Activated T-helper 1 cell treated with anti-CD3 and anti-CD28 coated beads, Interleukin-12 subunit alpha, Interleukin-12 subunit beta, Interleukin-2, Interleukin-4 antibody, amounts not matched to agents 30 ng/mL and 10 ng/mL and 1 ng/mL, durations not matched to agents 14 hours and 24 hours and 36 hours (primary cell): ENCODE data around the gene HES5. TPM values are rescaled to one million over a fixed set of nuclear protein-coding genes. Genes with fewer than 3 reads are reported as not detected.

Experiments
- DNase-seq: peaks from one replicate; pipeline ENCODE4 v3.0.0; 2021; ENCODE audit warnings: low spot score
- H3K27ac Mint-ChIP-seq: one replicate; pipeline ENCODE4 v1.8.0; 2021; ENCODE audit warnings: mild to moderate bottlenecking, mixed read lengths
- H3K27me3 Mint-ChIP-seq: one replicate; pipeline ENCODE4 v1.8.0; 2022; ENCODE audit warnings: mild to moderate bottlenecking, moderate library complexity, mixed read lengths; ENCODE audit not compliant: insufficient read depth
- H3K36me3 Mint-ChIP-seq: one replicate; pipeline ENCODE4 v1.8.0; 2021; ENCODE audit warnings: low read depth, mixed read lengths
- H3K4me1 Mint-ChIP-seq: one replicate; pipeline ENCODE4 v1.8.0; 2021; ENCODE audit warnings: low read depth, mixed read lengths
- H3K4me3 Mint-ChIP-seq: one replicate; pipeline ENCODE4 v1.8.0; 2021; ENCODE audit warnings: mild to moderate bottlenecking, moderate library complexity, mixed read lengths
- H3K9me3 Mint-ChIP-seq: one replicate; pipeline ENCODE4 v1.8.0; 2021; ENCODE audit warnings: mixed read lengths
- intact Hi-C: fragments of 100-400 bp; cut with micrococcal nuclease; formaldehyde crosslinking; loops from one replicate; pipeline ENCODE4 v1.15.1; 2024
- total RNA-seq: library from RNA; stranded (reverse); gene quantifications from 2 replicates; pipeline ENCODE4 v1.2.3, GENCODE V29; 2022

Gene HES5
- total RNA-seq, 1 donor from 2014 or later, result not detected

DNA sequence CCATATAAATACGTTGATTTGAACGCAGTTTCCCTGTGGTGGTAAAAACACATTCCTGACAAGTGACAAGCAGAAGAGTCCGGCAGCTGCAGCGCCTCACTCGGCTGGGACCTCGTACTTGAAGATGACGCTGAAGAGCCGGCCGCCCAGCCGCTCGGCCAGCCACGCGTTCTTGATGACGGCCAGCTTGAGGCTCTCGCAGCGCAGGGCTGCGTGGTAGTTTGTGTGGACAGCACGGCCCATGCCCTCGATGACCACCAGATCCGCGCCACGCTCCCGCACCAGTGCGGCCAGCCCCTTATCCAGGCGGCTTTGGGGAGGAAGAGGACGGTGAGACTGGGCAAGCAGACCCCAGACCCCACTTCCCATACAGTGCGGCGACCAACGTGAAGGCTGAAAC lies 21.3 kb downstream of the HES5 start:
- H3K4me1 Mint-ChIP-seq, result no peaks in the 10 kb centered on the region
- no peak overlapping the region for H3K27ac Mint-ChIP-seq
- no peak overlapping the region for H3K4me3 Mint-ChIP-seq
- H3K27me3 Mint-ChIP-seq, result no peaks in the 10 kb centered on the region
- H3K9me3 Mint-ChIP-seq, result no peaks in the 10 kb centered on the region
- intact Hi-C loops, result no loop called here
- no peak for DNase-seq
- H3K36me3 Mint-ChIP-seq, result peaks cover 6% of the 10 kb centered on the region

DNA sequence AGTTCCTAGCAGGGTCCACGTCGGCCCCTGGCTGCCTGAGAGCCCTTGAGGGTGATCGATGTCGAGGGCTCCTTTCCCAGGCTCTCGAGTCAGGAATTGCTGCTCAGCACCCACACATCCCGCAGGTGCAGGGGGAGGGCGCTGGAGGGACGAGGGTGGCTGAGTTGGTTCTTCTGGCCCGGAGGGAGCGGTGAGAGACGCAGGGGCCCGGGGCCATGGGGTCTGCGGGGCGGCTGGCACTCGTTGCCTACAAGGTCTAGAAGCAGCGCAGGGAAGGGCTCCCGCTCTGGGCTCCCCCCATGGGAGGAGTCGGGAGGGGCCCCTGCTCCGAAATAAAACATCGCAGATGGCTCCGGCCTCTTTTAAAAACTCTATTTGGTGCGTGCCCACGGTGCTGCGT lies 21.9 kb downstream of the HES5 start:
- DNase-seq, result no peak
- H3K9me3 Mint-ChIP-seq, result no peaks in the 10 kb centered on the region
- H3K4me3 Mint-ChIP-seq, result no peak overlapping the region
- intact Hi-C loops, result no loop called here
- H3K36me3 Mint-ChIP-seq, result peaks cover 6% of the 10 kb centered on the region
- H3K27me3 Mint-ChIP-seq, result no peaks in the 10 kb centered on the region
- H3K4me1 Mint-ChIP-seq, result no peaks in the 10 kb centered on the region
- no peak overlapping the region for H3K27ac Mint-ChIP-seq

DNA sequence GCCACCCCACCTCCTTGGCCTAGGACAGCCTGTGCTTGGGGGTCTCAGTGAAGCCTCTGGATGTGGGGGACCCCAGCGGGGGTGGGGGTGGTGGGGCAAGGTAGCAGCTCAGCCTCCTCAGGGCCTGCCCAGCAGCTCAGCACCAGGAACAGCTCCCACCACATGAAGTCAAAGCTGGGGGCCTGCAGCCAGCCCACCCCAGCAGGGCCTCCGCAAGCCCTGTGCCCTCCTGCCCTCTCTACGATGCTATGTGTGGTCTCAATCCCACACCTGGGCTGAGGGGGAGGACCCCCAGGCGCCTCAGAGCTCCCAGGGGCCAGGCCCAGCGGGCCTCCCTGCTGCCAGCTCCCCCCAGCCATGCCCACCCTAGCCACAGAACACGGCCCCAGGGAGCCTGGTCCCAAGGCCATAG lies 22.3 kb downstream of the HES5 start:
- intact Hi-C loops, result no loop called here
- no peaks in the 10 kb centered on the region for H3K27me3 Mint-ChIP-seq
- no peaks in the 10 kb centered on the region for H3K4me1 Mint-ChIP-seq
- H3K9me3 Mint-ChIP-seq, result no peaks in the 10 kb centered on the region
- peaks cover 6% of the 10 kb centered on the region for H3K36me3 Mint-ChIP-seq
- H3K4me3 Mint-ChIP-seq, result no peak overlapping the region
- DNase-seq, result no peak
- H3K27ac Mint-ChIP-seq, result no peak overlapping the region

DNA sequence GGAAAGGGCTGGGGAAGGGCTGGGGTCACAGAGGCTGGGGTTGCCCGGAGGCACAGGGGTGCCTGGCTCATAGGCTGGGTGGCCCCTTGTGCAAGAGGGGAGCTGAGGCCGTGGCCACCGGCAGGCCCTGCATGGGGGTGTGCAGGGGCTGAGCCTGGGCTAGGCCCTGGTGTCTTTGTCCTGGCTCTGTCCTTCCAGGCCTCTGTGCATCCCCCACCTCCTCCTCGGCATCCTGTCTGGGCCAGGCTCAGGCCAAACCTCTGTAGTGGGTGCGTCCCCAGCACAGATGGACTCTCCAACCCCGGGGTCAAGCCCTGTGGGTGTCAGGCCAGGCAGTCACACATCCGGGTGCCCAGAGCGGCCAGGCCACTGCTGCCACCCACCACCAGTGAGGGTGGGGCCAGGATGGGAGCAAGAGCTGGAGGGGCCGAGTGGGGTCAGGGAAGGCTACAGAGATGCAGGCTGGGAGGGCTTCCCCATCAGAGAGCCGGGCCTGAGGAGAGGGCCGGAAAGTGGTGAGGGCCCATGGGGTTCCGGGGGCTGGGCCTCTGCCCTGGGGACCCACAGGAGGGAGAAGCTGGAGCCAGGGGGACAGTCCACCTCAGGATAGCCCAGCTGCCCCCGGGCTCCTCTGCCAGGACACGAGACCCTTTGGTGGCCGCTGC lies 23.0 kb downstream of the HES5 start:
- intact Hi-C loops, result no loop called here
- H3K36me3 Mint-ChIP-seq, result peaks cover 6% of the 10 kb centered on the region
- no peaks in the 10 kb centered on the region for H3K9me3 Mint-ChIP-seq

DNA sequence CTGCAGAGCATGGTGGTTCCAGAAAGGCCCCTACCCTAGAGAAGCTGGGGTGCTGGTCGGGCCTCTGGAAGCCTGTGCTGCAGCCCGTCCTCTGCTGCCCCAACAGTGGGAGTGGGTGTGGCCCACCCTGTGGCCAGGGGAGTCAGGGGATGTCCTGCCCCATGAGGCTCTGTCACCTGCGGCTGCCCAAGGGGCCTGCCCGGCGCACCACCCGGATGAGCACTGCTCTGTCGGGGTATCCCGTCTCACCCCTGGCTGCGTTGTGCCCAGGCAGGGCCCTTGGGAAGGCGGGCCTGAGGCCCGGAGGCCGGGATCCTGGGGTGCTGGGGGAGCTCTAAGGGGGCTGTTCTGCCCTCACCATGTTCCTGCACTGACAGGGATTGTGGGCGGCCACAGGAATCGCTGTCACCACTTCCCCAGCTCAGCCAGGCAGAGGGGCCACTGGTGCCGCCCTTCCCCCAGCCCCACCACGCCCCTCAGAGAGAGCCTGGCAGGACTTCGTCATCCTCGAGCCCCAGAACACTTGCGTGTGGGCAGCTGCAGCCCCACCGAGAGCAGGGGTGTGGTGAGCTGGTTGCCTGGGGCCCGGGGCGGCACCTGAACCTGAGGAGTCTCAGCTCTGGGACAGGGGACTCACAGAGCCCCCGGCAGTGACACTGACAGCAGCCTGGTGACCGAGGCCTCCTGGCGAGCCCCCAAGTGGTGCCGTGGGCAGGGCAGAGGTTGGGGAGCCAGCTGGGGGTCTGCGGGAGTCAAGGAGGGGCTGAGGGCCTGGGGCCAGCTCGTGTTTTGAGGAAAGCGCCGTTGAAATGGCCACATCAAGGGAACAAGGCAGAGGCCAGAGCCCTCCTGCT lies 23.8 kb downstream of the HES5 start:
- H3K27me3 Mint-ChIP-seq, result no peaks in the 10 kb centered on the region
- H3K27ac Mint-ChIP-seq, result no peak overlapping the region
- H3K36me3 Mint-ChIP-seq, result peaks cover under 1% of the 10 kb centered on the region
- DNase-seq, result no peak
- no peak overlapping the region for H3K4me3 Mint-ChIP-seq
- no peaks in the 10 kb centered on the region for H3K4me1 Mint-ChIP-seq
- no peaks in the 10 kb centered on the region for H3K9me3 Mint-ChIP-seq
- intact Hi-C loops, result no loop called here

More for the DNA sequence above, 23.0 kb downstream of the HES5 start:
- Mint-ChIP-seq H3K4me1 (no peaks in the 10 kb centered on the region), H3K27ac (no peak overlapping the region), H3K27me3 (no peaks in the 10 kb centered on the region), H3K4me3 (no peak overlapping the region)
- DNase-seq, result no peak

DNA sequence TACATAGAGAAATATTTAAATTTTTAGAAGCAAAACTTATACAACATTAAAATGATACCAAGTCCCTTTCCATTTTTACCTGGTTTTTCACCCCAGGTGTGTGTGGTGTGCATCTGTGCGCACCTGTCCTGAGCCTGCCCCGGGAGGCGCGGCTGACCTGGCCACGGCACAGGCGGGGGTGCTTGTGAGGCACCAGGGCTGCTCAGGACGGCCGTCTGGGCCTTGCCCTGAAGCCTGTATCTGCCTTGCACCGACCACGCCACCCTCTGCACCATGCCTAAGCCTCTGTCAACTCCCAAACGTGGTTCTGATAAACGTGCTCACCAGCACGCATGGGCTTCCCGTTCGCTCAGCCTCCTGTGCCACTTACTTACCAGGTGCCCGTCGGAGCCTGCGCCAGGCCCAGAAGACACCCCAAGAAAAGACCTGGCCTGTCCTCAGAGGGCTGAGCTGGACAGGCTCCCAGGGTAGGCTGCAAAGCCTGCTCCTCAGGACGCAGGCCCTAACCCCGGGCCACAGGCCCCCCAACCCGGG lies 24.5 kb downstream of the HES5 start:
- H3K4me3 Mint-ChIP-seq, result no peak overlapping the region
- no peak overlapping the region for H3K27ac Mint-ChIP-seq
- intact Hi-C loops, result no loop called here
- no peaks in the 10 kb centered on the region for H3K27me3 Mint-ChIP-seq
- H3K9me3 Mint-ChIP-seq, result no peaks in the 10 kb centered on the region
- peaks cover under 1% of the 10 kb centered on the region for H3K4me1 Mint-ChIP-seq
- no peak for DNase-seq
- H3K36me3 Mint-ChIP-seq, result no peaks in the 10 kb centered on the region

DNA sequence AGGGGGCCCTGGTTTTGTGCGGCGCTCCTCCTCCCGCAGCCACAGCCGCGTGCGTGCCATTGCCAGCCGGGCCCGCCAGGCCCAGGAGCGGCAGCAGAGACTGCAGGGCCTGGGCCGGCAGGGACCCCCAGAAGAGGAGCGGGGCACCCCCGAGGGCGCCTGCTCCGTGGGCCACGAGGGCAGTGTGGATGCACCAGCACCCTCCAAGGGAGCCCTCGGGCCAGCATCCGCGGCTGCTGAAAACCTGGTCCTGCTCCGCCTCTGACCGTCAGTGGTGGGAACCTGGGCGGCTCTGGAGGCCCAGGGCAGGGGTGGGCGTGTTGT lies 25.2 kb downstream of the HES5 start:
- no peaks in the 10 kb centered on the region for H3K27me3 Mint-ChIP-seq
- H3K27ac Mint-ChIP-seq, result no peak overlapping the region
- no peak for DNase-seq
- H3K4me3 Mint-ChIP-seq, result no peak overlapping the region
- peaks cover 5% of the 10 kb centered on the region for H3K4me1 Mint-ChIP-seq
- H3K9me3 Mint-ChIP-seq, result no peaks in the 10 kb centered on the region
- intact Hi-C loops, result no loop called here
- no peaks in the 10 kb centered on the region for H3K36me3 Mint-ChIP-seq

DNA sequence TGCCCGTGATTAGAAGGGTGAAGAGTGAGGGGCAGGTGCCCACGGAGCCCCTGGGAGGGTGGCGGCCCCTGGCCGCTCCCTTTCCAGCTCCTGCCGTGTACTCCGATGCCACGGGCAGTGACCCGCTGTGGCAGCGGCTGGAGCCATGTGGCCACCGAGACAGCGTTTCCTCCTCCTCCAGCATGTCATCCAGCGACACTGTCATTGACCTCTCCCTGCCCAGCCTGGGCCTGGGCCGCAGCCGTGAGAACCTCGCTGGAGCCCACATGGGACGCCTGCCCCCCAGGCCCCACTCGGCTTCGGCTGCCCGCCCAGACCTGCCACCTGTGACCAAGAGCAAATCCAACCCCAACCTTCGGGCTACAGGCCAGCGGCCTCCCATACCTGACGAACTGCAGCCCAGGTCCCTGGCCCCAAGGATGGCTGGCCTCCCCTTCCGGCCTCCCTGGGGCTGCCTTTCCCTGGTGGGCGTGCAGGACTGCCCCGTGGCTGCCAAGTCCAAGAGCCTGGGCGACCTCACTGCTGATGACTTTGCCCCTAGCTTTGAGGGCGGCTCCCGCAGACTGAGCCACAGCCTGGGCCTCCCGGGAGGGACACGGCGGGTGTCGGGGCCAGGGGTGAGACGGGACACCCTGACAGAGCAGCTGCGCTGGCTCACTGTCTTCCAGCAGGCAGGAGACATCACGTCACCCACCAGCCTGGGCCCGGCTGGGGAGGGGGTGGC lies 25.7 kb downstream of the HES5 start:
- no peaks in the 10 kb centered on the region for H3K36me3 Mint-ChIP-seq
- intact Hi-C loops, result no loop called here
- no peak overlapping the region for H3K4me3 Mint-ChIP-seq
- H3K27ac Mint-ChIP-seq, result no peak overlapping the region
- H3K9me3 Mint-ChIP-seq, result no peaks in the 10 kb centered on the region
- H3K27me3 Mint-ChIP-seq, result no peaks in the 10 kb centered on the region
- H3K4me1 Mint-ChIP-seq, result peaks cover 5% of the 10 kb centered on the region
- no peak for DNase-seq

DNA sequence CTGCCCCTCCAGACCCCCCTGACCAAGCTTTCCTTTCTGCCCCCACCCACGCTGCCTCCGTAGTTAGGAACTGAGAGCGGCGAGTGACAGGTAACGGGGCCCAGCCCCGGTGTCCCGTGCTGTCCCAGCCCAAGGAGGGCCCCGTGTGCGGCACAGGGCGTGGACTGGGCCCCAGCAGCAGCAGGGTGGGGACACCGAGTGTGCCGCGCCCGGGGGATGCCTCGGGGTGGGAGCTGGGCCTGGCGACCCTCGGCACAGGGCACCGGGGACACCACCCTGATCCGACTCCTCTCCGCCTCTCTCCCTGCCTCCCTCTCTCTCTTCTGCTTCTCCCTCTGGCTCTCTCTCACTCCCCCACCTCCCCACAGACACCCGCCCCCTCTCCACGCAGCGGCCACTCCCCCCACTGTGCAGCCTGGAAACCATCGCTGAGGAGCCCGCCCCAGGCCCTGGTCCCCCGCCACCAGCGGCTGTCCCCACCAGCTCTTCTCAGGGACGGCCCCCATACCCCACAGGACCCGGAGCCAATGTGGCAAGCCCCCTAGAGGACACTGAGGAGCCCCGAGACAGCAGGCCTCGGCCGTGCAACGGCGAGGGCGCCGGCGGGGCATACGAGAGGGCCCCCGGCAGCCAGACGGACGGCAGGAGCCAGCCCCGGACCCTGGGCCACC lies 26.4 kb downstream of the HES5 start:
- Mint-ChIP-seq H3K27me3 (no peaks in the 10 kb centered on the region), H3K36me3 (no peaks in the 10 kb centered on the region), H3K9me3 (no peaks in the 10 kb centered on the region), H3K4me3 (no peak overlapping the region), H3K27ac (no peak overlapping the region), H3K4me1 (peaks cover 5% of the 10 kb centered on the region)
- DNase-seq, result no peak
- intact Hi-C loops, result no loop called here

DNA sequence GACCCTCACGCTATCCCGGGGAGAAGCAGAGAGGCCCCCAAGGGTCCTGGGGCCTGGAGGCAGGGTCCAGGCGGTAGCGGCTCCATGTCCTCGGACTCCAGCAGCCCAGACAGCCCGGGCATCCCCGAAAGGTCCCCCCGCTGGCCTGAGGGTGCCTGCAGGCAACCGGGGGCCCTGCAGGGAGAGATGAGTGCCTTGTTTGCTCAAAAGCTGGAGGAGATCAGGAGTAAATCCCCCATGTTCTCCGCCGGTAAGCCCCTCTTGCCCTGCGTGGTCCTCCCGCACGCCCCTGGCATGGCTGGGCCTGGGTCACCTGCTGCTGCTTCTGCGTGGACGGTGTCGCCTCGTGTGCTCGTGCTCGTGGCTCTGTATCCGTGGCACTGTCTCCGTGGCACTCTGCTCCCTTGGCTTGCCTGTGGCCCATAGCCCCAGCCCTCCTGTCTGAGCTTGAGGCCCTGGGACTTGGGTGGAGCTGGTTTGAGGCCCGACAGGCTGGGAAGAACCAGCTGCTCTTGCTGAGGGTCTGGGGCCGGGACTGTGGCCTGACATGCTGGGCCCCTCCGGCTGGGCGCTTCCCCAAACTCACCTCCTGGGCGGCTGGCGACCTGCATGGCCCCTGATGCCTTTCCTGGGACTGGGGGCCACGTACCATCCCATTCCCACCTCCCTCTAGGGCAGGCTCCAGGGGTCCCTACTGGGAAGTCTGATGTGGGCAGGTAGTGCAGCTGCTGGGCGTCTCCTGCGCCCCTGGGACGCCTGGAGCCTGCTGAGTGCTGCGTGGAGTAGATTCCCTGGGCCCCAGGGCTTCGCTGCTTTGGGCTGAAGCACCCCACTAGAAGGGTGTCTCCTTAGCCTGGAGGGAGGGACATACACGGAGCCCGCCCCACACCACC lies 27.2 kb downstream of the HES5 start:
- Mint-ChIP-seq H3K4me1 (peaks cover 5% of the 10 kb centered on the region), H3K27me3 (no peaks in the 10 kb centered on the region), H3K36me3 (no peaks in the 10 kb centered on the region), H3K27ac (no peak overlapping the region), H3K4me3 (no peak overlapping the region), H3K9me3 (no peaks in the 10 kb centered on the region)
- DNase-seq, result no peak
- intact Hi-C loops, result no loop called here

DNA sequence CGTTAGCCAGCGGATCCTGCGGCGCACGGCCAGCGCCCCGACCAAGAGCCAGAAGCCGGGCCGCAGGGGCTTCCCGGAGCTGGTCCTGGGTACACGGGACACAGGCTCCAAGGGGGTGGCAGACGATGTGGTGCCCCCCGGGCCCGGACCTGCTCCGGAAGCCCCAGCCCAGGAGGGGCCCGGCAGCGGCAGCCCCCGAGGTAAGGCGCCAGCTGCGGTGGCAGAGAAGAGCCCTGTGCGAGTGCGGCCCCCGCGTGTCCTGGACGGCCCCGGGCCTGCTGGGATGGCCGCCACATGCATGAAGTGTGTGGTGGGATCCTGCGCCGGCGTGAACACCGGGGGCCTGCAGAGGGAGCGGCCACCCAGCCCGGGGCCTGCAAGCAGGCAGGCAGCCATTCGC lies 27.9 kb downstream of the HES5 start:
- no peak for DNase-seq
- Mint-ChIP-seq H3K27ac (no peak overlapping the region), H3K4me3 (no peak overlapping the region), H3K36me3 (no peaks in the 10 kb centered on the region), H3K27me3 (no peaks in the 10 kb centered on the region), H3K9me3 (no peaks in the 10 kb centered on the region), H3K4me1 (peaks cover 5% of the 10 kb centered on the region)
- intact Hi-C loops, result no loop called here

DNA sequence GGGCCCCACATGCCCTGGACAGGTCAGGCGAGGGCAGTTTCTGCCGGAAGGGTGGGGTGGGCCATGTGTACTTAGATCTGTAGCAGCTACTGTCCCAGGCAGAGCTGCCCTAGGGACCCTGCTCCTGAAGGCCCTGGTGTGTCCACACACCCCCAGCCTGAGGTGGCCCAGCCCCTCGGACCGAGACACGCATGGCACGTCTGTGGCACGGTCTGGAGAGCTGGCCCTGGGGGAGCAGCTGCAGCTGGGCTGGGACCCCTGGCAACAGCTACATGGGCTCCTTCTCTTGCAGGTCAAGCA lies 28.3 kb downstream of the HES5 start:
- no peak for DNase-seq
- Mint-ChIP-seq H3K27ac (no peak overlapping the region), H3K4me3 (no peak overlapping the region), H3K9me3 (no peaks in the 10 kb centered on the region), H3K4me1 (peaks cover 5% of the 10 kb centered on the region), H3K27me3 (no peaks in the 10 kb centered on the region), H3K36me3 (no peaks in the 10 kb centered on the region)
- intact Hi-C loops, result no loop called here
